ENCODE results near the gene COMMD3.

DNA sequence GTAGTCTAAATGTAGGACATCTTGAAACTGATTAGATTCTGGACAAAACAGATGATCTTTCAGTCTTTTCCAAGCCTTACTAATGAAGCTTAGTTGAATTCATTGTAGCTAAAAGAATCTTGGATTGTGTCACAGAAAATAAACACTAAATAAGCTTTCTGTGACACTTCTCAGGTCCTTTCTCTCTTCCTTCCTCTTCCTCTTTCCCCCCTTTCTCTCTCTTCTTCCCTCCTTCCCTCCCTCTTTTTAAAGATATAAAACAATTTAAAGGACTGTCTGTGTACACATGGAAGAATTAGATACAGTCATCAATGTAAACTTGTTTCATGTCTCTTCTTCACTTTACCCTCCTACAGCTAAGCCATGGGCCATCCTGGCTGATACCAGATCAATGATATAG, 5.3 kb upstream of the COMMD3 start:
- TF ChIP-seq, protein P1, sequence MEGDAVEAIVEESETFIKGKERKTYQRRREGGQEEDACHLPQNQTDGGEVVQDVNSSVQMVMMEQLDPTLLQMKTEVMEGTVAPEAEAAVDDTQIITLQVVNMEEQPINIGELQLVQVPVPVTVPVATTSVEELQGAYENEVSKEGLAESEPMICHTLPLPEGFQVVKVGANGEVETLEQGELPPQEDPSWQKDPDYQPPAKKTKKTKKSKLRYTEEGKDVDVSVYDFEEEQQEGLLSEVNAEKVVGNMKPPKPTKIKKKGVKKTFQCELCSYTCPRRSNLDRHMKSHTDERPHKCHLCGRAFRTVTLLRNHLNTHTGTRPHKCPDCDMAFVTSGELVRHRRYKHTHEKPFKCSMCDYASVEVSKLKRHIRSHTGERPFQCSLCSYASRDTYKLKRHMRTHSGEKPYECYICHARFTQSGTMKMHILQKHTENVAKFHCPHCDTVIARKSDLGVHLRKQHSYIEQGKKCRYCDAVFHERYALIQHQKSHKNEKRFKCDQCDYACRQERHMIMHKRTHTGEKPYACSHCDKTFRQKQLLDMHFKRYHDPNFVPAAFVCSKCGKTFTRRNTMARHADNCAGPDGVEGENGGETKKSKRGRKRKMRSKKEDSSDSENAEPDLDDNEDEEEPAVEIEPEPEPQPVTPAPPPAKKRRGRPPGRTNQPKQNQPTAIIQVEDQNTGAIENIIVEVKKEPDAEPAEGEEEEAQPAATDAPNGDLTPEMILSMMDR (IDR thresholded peaks at IDR 0.05 in 8 of 11, conservative IDR thresholded peaks at IDR 0.05 in 3 of 11), result no peak
- TF ChIP-seq POLR2A (IDR thresholded peaks at IDR 0.05) (no peak), POLR2AphosphoS5 (IDR thresholded peaks at IDR 0.05) (no peak)

Data from spleen (tissue), 7 donors.